Astrocyte (in vitro differentiated cells and primary cell): ENCODE data around the gene CSNK2B.

ENCODE experiments used
- CTCF ChIP-seq: IDR thresholded peaks from 2 replicates; pipeline ENCODE4 v1.5.1; 2011; ENCODE audit warnings: low read depth, mild to moderate bottlenecking, inconsistent platforms, low read length, moderate library complexity; ENCODE audit not compliant: insufficient read depth
- EZH2 ChIP-seq: IDR thresholded peaks from 2 replicates; pipeline ENCODE4 v1.6.1; 2012; ENCODE audit warnings: mild to moderate bottlenecking, low read length, inconsistent platforms; ENCODE audit not compliant: insufficient read depth

GRCh38 chr6:31661262-31662123, 4.4 kb upstream of the CSNK2B start:
- no peak for TF ChIP-seq CTCF
- TF ChIP-seq EZH2: no peak
